ENCODE measurements around the gene VKORC1L1.
"Not testable (repeated sequence)": the region's sequence is repeated elsewhere in the genome, so short reads cannot be mapped to it uniquely, and the experiment has no call there.

VKORC1L1 gene

GRCh38 chr7:65979583-65980477 is 107.0 kb downstream of the VKORC1L1 start:
- no peak for DNase-seq

- DNase-seq: peak; percentile 28
Measured at GRCh38 chr7:65980478-65981250, 107.8 kb downstream of the VKORC1L1 start.

GRCh38 chr7:65981965-65982792 is 109.3 kb downstream of the VKORC1L1 start, which contains the start of gene GUSB:
Gene GUSB (minus strand): TSS chr7:65982213. CDS start chr7:65982183, 30 bp downstream.
- DNase-seq: peak; percentile 87

- no peak for DNase-seq
Measured at GRCh38 chr7:65983965-65984658, 111.2 kb downstream of the VKORC1L1 start.

- no peak for DNase-seq
Measured at GRCh38 chr7:65988084-65988483, 115.2 kb downstream of the VKORC1L1 start.

GRCh38 chr7:65988503-65988902 is 115.6 kb downstream of the VKORC1L1 start:
- DNase-seq: not testable (repeated sequence)

GRCh38 chr7:65989694-65990080 is 116.8 kb downstream of the VKORC1L1 start:
- DNase-seq: no peak

GRCh38 chr7:65991829-65992228 is 119.0 kb downstream of the VKORC1L1 start:
- DNase-seq: not testable (repeated sequence)

- no peak for DNase-seq
Measured at GRCh38 chr7:65992526-65992925, 119.7 kb downstream of the VKORC1L1 start.

- not testable (repeated sequence) for DNase-seq
Measured at GRCh38 chr7:65994984-65995383, 122.1 kb downstream of the VKORC1L1 start.

- DNase-seq: not testable (repeated sequence)
Measured at GRCh38 chr7:66000823-66001417, 128.0 kb downstream of the VKORC1L1 start.

GRCh38 chr7:66005115-66005671 is 132.3 kb downstream of the VKORC1L1 start:
- DNase-seq: not testable (repeated sequence)

GRCh38 chr7:66007232-66007631 is 134.4 kb downstream of the VKORC1L1 start:
- no peak for DNase-seq

Data from KG1 (cell line).